HPDE6-E6E7 (cell line): ENCODE results near the gene SDS.

Experiments
- DNase-seq: peaks from one replicate; pipeline ENCODE4 v3.0.0; 2011; ENCODE audit warnings: missing footprints; ENCODE audit errors: extremely low spot score

Gene SDS

DNA sequence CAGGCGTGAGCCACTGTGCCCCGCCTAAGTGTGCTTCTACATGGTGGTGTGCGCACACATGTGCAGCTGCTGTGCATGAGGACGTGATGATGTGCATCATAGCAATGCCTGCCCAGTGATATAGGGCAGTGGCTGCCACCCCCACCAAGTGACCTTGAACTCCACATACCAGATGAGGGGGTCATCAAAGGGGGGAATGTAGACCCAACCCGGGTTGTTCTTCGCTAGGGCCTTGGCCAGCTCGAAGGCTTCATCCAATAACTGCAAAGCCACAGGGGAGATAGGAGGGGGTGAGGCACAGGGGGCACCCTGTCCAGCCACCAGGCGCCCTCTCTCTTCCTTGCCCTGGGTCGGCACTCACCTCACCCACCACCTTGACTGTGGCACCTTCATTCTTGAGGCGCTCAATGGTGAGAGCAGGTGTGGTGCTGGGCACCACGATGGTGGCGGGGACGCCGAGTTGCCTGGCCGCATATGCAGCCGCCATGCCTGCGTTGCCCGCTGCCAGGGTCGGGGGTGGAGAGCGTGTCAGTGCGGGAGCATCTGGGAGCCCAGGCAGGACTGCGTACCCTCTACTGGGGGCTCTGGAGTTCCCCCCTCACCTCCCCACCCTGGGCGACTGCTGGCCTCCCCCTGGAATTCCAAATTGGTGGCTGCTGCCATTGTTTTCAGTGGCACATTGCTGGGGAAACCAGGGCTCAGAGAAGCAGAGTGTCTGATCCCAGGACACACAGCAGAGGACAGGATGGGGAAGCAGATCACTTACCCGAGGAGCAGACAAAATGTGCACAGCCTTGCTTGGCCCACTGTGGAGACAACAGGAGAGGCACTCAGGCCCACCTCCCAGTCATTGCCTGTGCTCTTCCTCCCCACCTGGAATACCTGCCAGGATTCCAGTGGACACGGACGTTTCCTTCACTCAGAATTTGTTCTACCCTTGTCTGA lies 5.1 kb downstream of the SDS start:
- DNase-seq: no peak

DNA sequence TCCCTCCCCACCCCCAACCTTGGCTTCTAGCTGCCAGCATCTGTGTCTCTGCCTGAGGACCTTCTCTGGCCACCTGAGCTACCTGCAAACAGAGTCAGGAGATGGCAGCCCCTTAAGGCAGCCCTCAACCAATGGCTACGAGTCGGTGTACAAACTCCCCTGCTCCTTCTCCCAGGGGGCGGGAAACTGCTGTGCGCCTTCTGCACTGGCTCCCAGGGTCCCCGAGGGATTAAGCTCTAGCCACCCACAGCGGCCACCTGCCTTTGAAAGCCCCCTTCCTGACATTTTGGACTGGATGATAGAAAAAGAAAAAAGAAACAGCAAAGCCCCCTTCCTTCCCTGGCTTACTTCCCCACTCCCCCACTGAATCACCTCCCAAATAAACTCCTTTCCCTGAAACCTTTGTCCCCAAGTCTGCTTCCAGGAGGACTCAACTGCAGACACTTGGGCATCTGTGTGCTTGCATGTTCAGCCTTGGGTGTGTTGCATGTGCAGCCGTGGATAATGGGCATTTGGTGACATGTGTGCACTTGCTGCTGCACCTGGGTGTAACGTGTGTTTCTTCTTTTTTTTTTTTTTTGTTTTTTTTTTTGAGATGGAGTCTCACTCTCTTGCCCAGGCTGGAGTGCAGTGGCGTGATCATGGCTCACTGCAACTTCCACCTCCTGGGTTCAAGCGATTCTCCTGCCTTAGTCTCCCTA lies 6.0 kb downstream of the SDS start:
- DNase-seq: no peak

DNA sequence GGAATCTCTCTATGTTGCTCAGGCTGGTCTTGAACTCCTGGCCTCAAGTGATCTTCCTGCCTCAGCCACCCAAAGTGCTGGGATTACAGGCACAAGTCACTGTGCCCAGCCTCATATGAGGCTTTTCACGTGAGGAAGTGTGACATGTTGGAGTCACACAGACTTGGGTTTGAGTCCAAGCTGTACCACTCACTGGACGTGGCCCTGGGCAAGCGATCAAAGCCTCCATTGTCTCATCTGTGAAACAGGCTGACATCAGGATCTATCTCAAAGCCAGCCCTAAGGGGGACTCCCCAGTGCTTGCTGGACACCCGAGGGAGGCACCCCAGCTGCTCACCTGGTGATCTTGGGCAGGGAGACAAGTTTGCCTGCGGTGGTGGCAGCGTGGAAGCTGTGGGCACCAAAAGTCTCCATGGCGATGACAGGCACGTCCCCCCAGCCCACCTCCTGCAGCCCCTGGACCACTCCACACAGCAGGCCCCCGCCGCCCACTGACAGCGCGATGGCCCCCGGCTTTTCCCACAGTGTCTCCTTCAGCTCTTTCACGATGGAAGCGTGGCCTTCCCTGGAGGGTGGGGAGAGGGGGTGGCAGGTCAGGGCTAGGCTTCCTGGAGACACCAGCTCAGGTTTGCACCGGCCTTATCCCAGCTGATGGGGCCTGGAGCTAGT lies 6.7 kb downstream of the SDS start:
- DNase-seq: no peak

DNA sequence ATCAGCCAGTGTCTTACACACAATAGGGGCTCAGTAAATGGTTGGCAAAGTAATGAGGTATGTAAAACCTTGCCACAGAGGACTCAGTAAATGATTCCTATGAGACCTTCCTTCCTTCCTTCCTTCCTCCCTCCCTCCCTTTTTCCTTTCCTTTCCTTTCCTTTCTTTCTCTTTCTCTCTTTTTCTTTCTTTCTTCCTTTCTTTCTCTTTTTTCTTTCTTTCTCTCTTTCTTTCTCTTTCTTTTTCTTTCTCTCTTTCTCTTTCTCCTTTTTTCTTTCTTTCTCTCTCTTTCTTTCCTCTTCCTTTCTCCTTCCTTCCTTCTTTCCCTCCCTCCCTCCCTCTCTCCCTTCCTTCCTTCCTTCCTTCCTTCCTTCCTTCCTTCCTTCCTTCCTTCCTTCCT lies 7.5 kb downstream of the SDS start:
- DNase-seq: no peak

DNA sequence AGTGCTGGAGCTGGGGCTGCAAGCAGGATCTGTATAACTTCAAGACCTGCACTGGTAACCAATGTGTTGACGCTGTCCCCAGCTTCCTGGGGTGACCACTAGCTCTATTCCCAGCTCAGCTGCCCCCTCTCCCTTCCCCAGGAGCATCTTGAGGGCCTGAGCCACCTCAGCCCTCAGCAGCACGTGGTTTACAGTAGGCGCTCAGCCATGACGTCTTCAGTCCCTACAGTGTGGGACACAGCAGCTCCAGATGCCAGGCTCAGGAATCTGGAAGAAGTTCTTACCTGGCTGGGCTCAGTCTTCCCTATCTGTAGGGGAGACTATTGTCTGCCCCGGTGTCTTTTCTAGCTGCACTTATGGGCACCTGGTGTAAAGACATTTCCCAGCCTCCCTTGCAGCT lies 8.6 kb downstream of the SDS start:
- DNase-seq: no peak

DNA sequence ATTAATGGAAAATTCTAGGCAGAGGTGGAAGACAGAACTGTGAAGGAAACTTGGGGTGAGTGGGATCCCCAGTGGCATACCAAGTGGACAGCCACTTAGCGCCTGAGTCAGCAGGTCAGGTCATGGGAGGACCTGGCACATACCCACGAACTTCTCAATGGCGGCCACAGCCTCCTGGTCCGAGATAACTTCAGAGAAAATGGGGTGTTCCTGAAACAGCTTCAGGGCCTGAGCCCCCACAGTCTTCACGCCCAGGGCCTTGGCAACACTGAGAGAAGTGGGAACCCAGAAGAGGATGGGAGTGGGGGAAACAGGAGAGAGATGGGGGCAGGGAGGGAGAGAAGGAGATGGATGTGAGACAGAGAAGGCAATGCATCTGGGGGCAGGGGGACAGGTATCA lies 9.9 kb downstream of the SDS start:
- no peak for DNase-seq

DNA sequence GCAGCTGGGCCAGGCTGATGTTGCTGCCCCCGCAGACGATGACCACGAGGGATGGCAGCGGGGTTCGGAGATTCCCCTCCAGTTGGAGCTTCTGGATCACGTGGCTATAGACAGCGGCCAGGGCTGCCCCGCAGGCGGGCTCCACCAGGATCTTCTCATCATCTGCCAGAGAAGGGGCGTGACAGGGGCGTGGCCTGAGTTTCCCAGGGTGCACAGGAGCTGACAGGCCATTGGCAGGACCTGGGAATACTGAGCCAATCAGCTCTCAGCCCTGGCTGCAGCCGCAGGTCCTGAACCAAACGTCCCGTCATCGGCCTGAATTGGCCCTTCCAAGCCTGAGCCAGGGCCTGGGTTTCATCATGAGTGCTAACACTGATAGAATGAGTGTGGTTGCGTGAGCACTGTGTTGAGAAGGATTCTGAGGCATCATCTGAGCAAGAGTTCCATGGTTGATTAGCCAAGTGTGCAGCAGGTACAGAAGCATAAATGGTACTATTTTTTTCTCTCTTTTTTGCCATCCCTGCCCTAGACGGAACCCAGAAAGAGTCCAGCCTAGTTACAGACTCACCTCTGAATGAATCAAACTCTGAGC lies 10.6 kb downstream of the SDS start:
- no peak for DNase-seq

DNA sequence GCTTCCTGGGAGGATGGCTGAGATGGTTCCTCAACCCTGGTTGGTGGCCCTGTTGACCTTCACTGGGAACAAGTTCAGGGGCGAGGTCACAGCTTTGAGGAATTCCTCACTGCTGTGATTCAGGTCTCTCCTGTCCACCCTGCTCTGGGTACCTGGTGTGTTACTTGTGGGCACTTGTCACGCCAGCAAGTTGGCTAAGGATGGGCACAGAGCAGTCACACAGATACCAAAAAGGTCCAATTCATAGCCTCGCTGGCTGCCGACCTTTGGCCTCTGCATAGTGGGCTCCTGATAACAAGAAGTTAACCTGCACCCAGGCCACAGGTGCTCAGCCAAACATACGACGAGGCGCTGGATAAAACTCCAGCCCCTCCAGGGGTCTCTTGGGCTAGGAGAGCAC lies 11.2 kb downstream of the SDS start:
- no peak for DNase-seq

DNA sequence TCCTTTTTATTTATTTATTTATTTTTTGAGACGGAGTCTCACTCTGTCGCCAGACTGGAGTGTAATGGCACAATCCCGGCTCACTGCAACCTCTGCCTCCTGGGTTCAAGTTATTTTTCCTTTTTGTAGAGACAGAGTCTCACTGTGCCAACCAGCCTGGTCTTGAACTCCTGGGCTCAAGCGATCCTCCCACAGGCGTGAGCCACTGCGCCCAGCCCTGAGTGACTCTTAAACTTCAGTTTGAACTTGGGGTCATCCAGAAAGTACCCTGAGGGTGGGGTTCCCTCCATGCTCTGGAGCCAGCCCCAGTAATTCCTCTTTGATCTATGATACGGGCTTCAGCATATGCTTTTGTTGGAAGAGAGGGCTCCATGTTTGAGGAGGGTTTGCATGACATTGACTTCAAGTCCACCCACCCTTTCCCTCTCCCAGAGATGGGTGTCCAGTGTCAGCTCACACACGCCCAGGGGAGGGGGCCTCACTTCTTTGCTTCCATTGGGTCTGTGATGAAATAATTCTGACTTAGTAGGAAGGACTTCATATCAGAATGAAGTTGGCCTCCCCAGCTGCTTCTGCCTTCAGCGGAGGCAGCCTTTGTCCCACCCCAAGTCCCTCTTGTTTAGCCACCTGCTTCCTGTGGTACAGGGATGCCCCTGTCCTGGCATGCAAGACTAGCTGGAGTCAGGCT lies 11.9 kb downstream of the SDS start:
- no peak for DNase-seq

DNA sequence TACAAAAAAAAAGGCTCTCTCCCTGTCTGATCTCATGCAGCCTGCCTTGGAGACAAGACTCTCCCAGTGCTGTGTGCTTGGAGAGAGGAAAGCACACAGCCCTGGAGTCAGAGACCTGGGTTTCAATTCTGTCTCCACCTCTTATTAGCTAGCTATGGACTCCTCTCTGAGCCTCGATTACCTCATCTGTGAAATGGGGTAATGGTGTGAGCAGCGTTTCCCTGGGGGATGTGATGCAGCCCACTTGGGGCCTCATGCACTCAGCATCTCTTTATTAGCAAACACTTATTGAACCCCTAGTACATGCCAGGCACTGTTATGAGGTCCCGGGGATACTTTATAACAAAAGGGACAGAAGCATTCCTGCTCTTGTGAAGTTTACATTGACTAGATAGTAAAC lies 12.5 kb downstream of the SDS start:
- DNase-seq: no peak

DNA sequence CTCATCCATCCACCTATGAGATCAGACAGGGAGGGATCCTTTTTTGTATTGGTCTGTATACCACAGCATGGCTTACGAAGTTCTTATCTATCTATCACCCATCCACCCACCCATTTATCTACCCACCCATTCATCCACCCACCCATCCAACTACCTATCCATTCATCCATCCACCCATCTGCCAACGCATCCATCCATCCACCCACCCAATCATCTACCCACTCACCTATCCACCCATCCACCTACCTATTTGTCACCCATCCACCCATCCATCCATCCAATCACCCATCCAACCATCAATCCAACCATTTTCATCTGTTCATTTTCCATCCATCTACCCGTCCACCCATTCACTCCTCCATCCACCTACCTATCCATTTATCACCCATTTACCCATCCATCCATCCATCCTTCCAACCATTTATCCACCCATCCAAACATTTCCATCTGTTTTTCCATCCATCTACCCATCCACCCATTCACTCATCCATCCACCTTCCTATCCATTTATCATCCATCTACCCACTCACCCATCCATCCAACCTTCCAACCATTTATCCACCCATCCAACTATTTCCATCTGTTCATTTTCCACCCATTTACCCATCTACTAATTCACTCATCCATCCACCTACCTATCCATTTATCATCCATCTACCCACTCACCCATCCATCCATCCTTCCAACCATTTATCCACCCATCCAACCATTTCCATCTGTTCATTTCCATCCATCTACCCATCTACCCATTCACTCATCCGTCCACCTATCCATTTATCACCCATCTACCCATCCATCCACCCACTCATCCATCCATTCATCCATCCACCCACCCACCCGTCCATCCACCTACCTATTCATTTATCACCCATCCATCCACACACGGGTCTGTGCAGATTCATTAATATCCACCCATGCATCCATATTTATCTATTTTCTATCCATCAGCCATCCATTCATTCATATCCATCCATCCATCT lies 13.3 kb downstream of the SDS start:
- DNase-seq: no peak

DNA sequence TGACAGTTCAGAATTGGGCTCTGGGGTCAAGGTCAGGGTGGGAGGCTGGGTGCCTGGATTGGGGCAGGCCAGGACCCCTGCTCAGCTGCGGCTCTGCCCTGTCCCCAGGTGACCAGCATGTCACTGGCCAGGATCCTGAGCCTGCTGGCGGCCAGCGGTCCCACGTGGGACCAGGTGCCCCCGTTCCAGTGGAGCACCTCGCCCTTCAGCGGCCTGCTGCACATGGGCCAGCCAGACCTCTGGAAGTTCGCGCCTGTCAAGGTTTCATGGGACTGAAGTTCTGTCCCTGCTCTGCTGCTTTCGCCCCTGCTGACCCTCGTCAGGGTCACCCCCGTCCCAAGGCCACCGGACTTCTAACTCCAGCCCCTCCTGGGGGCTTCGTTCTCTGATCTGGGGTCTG lies 15.3 kb downstream of the SDS start:
- DNase-seq: no peak

DNA sequence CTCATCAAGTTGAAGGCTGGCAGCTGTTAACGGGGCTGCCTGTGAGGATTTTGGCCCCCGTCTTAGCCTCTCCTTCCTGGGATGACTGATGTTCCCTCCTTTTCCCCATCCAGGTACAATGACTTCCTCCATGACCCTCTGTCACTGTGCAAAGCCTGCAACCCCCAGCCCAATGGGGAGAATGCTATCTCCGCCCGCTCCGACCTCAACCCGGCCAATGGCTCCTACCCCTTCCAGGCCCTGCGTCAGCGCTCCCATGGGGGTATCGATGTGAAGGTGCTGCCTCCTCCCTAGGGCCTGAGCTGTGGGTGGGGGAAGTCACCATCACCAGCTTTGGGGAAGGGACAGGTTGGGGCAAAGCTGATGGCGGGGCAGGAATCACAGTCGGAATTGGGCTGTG lies 16.1 kb downstream of the SDS start:
- DNase-seq: no peak

DNA sequence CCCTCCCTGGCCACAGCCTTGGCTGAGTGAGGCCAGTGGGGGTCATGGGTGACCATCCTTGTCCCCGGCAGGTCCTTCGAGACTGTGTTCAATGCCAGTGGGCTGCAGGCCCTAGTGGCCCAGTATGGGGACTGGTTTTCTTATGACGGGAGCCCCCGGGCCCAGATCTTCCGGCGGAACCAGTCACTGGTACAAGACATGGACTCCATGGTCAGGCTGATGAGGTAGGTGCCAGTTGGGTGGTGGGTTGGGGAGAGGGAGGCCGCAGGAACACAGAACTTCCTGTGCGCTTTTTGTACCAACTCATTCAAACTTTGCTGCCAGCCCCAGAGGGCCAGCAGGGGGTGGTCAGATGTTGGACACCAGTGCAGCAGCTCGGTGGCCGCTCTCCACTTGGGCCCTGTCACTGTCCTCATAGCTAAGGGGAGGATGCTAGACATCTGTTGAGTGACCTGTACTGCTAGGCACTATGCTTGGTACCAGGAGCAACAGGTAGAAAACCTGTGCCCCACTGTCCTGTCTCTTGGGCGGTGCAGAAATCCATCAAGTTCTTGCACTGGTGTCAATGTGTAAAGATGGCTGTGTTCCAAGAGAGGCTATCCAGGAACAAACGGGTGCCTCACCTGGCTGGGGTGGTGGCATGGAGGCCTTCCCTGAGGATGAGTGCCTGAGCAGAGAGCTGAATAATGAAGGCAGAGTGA lies 16.7 kb downstream of the SDS start:
- DNase-seq: no peak

DNA sequence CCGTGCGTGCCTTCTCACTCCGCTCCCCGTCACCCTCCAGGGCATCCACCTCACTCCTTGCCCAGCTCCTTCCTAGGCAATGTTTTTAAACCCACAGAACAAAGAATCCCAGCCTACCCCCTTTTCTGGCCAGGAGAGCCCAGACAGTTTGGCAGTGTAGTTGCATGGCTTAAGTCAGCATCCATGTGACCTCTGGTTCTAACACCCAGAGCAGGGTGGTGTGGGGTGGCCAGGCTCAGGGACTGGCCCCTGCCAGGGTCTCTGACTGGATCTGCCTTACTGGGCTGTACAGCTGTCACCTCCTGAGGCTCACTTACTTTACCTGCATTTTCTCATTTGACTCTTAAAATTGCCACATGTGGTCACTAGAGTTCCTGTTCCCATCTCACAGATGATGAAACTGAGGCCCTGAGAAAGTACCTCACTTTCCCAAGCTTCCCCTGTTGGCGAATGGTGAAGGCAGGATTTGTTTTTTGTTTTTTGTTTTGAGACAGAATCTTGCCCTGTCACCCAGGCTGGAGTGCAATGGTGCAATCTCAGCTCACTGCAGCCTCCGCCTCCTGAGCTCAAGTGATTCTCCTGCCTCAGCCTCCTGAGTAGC lies 18.3 kb downstream of the SDS start:
- no peak for DNase-seq

DNA sequence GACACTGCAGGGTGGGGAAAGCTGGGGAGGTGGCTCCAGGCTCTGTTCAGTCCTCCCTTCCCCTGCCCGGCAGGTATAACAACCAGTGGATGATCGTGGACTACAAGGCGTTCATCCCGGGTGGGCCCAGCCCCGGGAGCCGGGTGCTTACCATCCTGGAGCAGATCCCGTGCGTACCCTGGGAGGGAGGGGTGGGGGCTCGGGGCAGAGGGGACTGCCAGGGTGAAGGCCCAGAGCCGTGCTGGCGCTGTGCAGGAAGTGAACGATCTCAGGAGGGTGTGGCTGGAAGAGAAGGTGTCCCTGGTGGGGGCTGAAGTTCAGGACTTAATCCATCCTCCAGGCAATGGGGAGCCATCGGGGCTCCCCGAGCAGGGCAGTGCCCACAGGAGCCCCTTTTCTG lies 18.9 kb downstream of the SDS start:
- no peak for DNase-seq

DNA sequence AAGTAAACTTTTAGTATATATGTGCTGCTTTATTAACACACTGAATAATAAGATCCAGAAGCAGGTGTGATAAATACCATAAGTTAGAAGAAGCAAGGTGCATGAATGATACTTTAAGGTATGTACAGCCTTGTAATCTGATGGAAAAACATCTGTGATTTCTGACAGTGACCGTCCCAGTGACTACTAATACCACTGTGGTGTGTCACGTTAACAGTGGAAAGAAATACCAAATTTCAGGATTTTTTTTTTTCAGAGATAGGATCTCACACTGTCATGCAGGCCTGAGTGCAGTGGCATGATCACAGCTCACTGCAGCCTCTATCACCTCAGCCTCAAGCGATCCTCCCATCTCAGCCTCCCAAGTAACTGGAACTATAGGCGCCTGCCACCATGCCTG lies 21.5 kb downstream of the SDS start:
- DNase-seq: no peak

DNA sequence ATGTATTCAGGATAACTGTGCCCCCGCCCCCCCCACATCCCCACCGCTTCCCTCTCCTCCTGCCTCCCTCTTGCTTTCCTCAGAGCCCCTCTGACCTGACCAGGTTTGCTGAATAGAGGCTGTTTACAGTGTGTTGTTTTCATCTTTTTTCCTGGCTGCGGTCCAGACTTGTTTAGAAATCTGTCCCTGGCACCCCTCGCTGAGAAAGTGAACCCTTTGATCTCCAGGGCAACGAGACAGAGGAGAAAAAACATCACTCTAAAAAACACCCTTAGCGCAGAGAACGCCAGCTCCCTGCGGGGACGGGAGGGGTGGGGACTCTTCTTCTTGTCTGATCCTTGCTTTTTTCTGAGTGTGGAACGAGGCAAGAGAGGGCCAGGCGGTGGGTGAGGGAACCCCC lies 22.5 kb downstream of the SDS start:
- DNase-seq: no peak

DNA sequence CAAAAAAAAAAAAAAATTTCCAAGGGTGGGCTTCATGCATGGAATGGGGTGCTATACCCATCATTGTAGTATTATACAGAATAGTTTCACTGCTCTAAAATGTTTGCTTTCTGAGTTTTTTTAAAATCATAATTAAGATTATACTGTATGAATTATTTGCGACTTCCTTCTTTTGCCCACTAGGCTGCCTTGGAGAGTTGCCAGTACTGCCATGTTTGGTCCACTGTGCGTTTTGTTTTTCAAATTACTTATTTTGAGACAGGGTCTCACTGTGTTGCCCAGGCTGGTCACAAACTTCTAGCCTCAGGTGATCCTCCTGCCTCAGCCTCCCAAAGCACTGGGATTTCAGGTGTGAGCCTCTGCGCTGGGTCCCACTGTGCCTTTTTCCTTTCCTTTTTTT lies 25.4 kb downstream of the SDS start:
- DNase-seq: no peak
